Kasumi-1 (cell line): ENCODE data around the gene COL18A1.
A peak's percentile ranks its signal among the peaks of the same experiment; 100 is the strongest.
"Not testable (repeated sequence)": the region's sequence is repeated elsewhere in the genome, so short reads cannot be mapped to it uniquely, and the experiment has no call there.

Experiments used
- DNase-seq, 2 experiments: peaks; one replicate each; lab custom pipeline; 2025; lab: John Stamatoyannopoulos, UW

The COL18A1 gene

DNA sequence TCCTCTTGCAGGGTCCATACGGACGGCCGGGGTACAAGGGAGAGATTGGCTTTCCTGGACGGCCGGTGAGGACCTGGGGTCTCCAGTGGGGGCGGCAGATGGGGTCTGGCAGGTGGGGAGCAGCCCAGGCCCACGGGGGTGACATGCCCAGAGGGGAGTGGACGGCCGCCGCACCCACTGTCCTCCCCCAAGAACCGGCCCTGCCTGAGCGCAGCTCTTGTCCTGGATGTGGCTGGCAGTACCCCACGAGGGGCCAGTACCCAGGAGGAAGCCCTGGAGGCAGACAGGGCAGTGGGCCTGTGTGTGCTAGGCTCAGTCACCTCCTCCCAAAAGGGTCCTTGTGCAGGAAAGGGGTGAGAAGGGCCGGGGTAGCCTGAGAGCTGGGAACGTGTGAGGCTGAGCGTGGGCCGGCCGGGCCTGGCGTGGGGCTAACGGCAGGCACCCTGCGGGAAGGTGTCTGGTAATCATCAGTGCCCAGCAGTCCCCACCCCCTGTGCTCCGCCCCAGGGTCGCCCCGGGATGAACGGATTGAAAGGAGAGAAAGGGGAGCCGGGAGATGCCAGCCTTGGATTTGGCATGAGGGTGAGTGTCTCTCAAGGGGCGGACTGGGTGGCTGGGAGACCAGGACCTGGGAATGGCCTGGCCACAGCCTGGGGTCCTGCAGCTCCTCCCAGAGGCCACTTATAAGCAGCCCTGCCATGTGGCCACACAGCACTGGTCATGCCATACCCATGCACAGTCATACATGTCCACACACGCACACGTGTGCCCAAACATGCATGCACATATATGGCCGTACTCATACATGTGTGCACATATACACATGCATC lies 90.1 kb downstream of the COL18A1 start:
- DNase-seq, result no peak

DNA sequence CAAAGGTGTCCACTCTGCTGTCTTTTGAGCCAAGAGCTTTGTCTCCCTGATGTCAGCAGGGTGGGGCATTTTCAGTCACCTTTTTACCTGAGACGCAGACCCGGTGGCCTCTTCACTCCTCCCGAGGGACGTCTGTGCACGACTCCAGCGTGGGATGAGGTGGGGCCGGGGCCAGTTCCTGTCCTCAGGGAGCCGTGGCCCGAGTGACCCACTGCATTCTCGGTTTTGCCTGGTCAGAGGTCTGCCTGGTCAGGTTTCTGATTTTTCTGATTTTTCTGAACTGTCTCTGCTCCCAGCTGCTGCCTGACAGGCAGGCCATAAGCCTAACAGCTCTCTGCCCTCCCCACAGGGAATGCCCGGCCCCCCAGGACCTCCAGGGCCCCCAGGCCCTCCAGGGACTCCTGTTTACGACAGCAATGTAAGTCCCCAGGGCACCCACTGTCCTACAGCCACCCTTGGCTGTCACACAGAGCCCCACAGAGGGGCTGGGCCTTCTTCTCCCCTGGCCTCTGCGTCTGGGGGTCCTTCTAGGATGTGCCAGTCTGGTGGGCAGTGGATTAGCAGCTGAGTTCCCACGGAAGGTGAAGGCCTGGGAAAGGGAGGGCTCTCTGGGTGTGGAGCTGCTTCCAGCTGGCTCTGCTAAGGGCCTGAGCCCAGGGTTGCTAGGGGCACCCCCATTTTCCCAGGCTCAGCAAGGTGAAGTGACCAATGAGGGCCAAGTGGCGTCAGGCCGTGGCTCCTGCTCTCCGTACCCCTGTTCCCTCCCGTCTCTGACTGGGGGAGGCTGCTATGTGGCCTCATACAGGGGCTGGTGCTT lies 91.4 kb downstream of the COL18A1 start:
- DNase-seq, result no peak

DNA sequence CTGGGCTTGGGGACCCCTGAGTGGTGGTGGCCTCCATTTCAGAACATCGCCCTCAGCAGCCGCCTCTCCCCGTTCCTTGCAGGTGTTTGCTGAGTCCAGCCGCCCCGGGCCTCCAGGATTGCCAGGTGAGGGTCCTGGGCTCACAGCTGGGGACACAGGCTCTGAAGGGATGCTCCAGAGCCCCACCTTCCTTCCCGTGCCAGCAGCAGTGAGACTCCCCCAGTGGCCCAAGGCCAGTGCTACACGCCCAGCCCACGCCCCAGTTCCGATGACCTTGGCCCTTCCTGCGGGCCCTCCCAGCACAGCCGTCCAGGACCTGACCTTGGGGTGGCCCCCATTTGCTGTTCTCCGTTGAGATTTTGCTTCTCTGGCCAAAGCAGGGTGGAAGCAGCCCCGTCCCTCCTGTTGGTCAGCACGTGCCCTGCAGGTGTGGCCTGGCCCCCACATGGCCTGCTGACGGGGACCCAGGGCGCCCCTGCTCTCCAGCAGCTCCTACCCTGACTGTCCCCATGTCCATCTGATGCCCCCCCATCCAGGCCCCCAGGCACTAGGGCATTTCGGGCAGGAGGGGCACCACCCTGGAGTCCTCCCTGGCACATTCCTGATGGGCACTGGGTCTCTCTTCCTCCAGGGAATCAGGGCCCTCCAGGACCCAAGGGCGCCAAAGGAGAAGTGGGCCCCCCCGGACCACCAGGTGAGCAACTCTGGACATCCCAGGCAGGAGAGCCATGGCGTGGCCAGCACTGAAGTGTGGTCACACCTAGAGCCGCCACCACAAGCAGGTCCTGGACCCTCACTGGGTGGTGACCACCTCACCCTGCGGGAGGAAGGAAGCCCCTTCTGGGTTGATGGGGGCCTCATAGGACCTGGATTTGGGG lies 92.2 kb downstream of the COL18A1 start:
- DNase-seq, result no peak

DNA sequence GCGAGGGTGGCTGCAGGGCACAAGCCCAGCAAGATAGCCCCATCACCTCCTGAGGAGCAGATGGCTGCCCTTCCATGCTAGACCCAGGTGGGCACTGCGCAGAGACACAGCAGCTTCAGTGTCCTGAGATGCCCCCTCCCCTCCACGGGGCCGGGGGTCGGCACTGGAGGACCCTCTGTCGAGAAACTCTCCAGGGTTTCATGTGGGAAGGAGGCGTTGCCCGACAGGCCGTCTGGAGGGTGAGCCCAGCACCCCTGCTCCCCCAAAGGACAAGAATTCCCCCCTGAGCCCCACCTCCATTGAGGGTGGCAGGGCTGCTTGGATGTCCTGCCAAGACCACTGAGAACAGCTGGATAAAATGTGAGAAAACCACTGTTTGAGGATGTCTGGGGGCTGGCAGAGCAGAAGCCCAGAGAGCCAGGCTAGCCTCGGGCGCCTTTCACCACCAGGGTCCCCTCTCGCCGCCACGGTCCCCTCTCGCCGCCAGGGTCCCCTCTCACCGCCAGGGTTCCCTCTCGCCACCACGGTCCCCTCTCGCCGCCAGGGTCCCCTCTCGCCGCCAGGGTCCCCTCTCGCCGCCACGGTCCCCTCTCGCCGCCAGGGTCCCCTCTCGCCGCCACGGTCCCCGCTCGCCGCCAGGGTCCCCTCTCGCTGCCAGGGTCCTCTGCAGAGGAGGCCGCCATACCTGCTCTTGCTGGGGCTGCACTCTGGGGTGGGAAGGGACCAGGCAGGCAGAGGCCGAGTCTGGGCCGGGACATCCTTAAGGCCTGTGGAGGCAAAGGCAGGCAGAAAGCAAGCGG lies 93.1 kb downstream of the COL18A1 start:
- no peak for DNase-seq

DNA sequence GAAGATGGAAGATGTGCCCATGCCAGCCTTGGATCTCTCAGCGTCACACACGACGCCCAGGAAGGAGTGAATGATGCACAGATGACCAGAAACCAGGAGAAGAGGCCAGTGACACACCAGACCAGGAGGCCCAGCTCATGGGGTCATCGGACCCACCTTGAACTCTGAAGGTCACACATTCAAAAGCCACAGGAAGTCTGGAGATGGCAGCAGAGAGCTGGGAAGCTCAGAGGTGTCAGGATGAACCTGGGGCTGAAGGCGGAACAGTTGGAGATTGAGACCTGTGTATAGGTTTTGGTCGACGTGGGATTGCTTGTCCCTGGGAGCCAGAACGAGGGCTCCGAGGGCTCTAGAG lies 93.7 kb downstream of the COL18A1 start:
- no peak for DNase-seq

DNA sequence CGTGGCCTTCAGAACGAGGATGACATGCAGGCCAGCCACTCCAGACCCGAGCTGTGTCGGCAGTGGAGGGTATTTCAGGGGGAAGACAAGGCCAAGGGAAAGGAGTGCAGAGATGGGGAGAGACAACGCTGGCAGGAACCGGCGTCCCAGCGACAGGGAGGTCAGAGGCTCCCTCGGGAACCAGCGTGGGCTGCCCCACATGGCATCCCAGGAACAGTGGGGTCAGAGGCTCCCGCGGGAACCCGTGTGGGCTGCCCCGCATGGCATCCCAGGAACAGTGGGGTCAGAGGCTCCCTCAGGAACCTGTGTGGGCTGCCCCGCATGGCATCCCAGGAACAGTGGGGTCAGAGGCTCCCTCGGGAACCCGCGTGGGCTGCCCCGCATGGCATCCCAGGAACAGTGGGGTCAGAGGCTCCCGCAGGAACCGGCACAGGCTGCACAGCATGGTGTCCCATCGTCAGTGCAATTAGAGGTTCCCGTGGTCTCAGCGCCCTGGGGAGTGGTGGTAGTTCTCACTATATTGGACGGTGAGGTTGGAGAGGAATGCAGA lies 94.3 kb downstream of the COL18A1 start:
- DNase-seq, result no peak

DNA sequence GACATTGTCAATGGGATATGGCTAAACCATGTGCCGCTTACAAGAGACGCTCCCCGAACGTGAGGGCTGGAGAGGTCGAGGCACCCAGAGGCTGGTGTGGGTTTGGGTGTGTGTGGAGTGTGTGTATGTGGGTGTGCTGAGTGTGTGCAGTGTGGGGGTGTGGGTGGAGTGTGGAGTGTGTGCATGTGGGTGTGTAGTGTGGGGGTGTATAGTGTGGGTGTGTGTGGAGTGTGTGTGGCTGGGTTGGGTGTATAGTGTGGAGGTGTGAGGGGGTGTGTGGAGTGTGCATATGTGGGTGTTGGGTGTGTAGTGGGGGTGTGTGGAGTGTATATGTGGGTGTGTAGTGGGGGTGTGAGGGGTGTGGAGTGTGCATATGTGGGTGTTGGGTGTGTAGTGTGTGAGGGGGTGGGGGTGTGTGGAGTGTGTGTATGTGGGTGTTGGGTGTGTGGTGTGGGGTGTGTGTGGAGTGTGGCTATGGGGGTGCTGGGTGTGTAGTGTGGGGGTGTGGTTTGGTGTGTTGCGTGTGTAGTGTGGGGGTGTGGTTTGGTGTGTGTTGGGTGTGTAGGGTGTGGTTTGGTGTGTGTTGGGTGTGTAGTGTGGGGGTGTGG lies 95.1 kb downstream of the COL18A1 start:
- DNase-seq, result no peak

DNA sequence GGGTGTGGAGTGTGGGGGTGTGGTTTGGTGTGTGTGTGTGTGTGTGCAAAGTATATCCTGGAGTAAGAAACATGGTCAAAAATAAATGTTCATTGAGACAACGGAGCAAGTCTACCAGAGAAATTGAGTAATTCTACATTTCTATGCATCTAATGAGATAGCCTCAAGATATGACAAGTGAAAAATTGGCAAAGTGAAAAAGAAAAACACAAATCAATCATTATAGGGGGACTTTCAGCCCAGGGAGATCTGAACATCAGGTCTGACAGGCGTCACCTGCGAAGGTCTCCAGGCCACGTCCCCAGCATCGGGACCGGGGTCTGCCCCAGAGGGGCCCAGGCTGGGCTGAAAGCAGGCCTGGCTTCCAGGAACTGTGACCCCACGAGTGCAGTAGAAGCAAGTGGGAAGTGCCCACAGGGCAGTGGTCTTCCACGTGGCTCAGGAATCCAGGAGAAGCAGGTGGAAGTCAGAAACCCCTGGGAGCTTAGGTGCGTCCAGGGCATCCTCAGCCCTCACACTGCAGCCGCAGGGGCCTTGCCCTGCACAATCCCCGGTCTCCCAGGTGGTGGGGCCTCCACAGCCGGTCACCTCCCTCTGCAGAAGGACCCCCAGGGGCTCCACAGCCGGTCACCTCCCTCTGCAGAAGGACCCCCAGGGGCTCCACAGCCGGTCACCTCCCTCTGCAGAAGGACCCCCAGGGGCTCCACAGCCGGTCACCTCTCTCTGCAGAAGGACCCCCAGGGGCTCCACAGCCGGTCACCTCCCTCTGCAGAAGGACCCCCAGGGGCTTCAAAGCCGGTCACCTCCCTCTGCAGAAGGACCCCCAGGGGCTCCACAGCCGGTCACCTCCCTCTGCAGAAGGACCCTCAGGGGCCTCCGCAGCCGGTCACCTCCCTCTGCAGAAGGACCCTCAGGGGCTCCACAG lies 96.4 kb downstream of the COL18A1 start:
- DNase-seq, result not testable (repeated sequence)

DNA sequence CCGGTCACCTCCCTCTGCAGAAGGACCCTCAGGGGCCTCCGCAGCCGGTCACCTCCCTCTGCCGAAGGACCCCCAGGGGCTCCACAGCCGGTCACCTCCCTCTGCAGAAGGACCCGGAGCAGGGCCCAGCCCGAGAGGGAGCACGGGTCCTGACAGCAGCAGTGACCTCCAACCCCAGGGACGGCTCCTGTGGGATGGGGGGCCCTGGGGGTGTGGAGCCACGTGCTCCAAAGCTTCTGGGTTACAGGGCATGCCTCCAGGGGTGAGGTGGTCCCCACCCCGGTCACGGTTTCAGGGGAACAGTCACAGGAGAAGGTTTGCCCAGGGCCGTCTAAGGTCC lies 97.0 kb downstream of the COL18A1 start:
- no peak for DNase-seq

DNA sequence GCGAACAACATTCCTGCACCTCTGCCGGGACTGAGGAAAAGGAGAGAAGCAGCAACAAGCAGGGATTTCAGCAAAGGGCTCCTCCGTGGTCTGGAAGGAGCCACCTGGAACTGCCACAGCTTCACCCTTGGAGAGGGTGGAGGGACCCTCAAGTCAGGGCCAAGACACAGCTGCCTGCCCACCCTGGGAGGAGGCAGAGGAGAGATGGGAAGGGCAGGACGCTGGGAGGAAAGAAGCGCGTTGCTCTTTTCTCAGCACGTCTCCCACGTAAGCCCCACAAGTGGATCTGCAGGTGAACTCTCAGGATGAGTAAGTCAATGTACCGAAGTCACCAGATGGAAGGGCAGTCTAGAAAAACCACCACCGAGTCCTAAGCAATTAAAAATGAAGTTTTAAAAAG lies 97.6 kb downstream of the COL18A1 start:
- no peak for DNase-seq

DNA sequence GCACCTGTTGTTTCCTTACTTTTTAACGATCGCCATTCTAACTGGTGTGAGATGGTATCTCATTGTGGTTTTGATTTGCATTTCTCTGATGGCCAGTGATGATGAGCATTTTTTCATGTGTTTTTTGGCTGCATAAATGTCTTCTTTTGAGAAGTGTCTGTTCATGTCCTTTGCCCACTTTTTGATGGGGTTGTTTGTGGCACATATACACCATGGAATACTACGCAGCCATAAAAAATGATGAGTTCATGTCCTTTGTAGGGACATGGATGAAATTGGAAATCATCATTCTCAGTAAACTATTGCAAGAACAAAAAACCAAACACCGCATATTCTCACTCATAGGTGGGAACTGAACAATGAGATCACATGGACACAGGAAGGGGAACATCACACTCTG lies 98.3 kb downstream of the COL18A1 start:
- not testable (repeated sequence) for DNase-seq

DNA sequence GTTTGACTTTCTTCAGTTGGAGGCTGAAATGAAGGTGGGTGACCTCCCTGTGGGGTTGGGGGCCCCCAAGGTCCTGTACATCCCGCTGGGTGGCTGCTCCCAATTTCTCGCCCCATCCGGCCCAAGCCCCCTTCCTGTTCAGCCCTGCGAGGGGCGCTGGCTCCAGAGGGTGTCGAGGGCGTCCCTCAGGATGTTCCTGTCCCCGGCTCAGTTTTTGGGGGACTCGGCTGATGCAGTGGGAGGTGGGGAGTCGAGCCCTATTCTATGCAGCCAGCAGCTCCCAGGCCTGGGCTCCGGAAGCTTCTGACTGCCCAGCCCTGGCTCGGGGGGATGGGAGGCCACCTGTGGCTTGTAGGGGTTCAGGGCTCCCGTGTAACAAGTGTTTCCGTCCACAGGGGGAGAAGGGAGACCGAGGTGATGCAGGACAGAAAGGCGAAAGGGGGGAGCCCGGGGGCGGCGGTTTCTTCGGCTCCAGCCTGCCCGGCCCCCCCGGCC lies 99.1 kb downstream of the COL18A1 start:
- DNase-seq, result no peak

DNA sequence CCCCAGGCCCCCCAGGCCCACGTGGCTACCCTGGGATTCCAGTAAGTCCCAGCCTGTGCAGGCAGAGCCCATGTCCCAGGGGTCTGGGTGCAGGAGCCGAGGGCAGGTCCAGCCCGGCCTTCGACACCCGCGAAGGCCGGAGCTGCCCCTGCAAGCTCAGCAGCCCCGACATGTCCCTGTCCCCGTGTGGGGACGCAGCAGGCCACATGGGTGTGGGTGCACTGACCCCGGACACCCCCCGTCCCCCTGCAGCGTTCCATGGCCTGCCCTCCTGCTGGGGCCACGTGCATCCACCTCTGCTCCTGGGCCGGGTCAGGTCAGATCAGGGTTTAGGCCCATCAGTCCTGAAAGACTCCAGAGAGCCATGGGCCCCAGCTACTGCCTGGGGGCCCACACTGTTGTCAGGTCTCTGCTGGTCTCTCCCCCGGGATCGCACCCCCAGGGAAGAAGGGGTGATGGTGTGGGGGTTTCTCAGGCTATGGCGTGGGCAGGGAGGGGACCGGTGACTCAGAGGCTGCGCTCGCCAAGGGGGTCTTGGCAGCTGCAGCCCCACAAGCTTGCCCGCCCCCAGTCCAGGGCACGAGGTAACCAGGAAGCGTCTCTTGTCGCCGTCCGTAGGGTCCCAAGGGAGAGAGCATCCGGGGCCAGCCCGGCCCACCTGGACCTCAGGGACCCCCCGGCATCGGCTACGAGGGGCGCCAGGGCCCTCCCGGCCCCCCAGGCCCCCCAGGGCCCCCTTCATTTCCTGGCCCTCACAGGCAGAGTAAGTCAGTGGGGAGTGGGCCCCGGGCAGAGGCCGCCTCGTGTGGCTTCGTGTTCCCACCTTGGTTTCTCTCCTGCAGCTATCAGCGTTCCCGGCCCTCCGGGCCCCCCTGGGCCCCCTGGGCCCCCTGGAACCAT lies 99.8 kb downstream of the COL18A1 start:
- no peak for DNase-seq

DNA sequence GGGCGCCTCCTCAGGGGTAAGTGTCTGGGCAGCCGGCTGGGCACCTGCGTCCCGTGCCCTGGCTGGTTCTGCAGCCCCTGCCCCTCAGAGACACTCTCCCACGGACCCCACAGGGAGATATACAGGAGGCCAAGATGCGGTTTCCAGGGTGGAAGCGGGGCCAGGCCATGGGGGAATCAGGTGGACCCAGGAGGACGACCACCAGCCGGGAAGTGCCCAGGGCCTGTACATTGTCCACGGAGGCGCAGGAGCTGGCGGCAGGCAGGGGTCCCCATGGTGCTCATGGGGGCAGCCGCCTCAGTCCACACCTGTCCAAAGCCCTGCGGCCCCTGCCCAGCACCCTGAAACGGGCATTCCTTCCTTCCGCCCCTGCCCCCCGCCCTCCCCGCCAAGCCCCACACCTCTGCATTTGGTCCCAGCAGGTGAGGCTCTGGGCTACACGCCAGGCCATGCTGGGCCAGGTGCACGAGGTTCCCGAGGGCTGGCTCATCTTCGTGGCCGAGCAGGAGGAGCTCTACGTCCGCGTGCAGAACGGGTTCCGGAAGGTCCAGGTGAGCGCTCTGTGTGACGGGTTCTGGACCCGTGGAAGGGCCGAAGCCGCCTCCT lies 100.6 kb downstream of the COL18A1 start:
- DNase-seq, result no peak

DNA sequence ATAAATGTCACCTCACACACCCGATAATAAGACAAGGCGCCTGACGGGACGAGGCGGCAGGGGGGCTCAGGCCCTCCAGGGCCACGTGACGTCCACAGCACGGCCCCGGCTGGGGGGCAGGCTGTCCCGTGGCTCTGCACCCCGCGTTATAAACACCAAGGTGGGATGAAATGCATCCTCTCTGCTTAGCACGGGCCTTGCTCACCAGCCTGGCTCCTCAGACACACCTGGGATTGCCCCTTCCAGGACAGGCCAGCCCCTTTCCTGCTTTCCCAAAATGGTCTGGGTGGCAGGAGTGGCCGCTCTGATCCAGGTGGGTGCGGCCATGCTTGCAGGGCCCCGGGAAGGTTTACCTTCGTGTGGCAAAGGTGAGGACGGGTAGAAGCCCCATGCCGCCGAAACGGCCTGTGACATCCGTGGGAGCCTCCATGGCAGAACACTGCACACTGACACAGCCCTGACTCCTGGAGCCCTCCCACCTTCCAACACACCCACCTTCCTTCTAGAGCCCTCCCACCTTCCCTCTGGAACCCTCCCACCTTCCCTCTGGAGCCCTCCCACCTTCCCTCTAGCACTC lies 101.4 kb downstream of the COL18A1 start:
- DNase-seq, result peak in 1 of 2 experiments; percentile 19

DNA sequence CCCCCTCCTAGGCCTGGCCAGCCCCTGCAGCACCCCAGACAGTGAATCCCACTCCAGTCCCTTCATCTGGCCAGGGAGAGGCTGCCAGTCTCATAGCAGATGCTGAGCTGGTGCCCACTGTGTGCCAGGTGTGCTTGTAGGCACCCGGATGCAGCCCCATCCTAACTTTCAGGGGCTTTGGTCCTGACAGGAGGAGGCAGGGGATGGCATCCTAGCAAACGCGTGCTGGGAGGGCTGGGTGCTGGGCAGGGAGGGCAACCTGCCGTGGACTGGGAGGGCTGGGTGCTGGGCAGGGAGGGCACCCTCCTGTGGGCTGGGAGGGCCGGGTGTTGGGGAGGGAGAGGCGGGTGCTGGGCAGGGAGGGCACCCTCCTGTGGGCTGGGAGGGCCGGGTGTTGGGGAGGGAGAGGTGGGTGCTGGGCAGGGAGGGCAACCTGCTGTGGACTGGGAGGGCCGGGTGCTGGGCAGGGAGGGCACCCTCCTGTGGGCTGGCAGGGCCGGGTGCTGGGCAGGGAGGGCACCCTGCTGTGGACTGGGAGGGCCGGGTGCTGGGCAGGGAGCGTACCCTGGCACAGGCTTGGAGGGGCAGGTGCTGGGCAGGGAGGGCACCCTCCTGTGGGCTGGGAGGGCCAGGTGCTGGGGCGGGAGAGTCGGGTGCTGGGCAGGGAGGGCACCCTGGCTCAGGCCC lies 102.0 kb downstream of the COL18A1 start:
- no peak for DNase-seq

DNA sequence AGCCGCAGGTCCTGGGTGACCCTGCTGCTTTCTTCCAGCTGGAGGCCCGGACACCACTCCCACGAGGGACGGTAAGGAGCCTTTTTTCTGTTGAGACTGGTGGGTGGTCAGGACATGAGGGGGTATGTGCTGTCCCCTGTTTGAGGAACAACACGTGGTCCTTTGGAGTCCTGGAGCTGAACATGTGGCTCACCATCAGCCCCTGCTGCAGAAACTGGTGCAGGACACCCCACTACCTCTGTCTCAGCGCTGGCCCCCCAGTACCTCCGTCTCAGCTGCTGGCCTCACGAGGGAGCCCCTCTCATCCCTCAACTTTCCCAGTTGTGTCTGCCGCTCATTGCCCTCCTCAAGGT lies 102.5 kb downstream of the COL18A1 start:
- no peak for DNase-seq
